GM19240 (cell line): ENCODE measurements around the gene TNIP1.

Experiments
- DNase-seq: peaks from one replicate; pipeline ENCODE4 v3.0.0; 2011; ENCODE audit warnings: low spot score; ENCODE audit not compliant: insufficient read length

The TNIP1 gene

GRCh38 chr5:151041577-151042268 lies 39.1 kb downstream of the TNIP1 start:
- DNase-seq, result no peak

- no peak for DNase-seq
These were observed 40.6 kb downstream of the TNIP1 start for GRCh38 chr5:151040211-151040747.

- no peak for DNase-seq
These were observed 41.2 kb downstream of the TNIP1 start for GRCh38 chr5:151039665-151040064.

GRCh38 chr5:151038801-151039238 lies 42.0 kb downstream of the TNIP1 start:
- no peak for DNase-seq

GRCh38 chr5:151038412-151038745 lies 42.5 kb downstream of the TNIP1 start:
- DNase-seq, result no peak

- DNase-seq, result no peak
These were observed 43.0 kb downstream of the TNIP1 start for GRCh38 chr5:151037561-151038411.

GRCh38 chr5:151036556-151036955 lies 44.3 kb downstream of the TNIP1 start:
- DNase-seq, result no peak

- DNase-seq, result no peak
These were observed 46.1 kb downstream of the TNIP1 start for GRCh38 chr5:151034422-151035379.

GRCh38 chr5:151033217-151033934 lies 47.5 kb downstream of the TNIP1 start:
- no peak for DNase-seq

GRCh38 chr5:151031554-151031953 lies 49.3 kb downstream of the TNIP1 start:
- DNase-seq, result no peak

- no peak for DNase-seq
These were observed 50.5 kb downstream of the TNIP1 start for GRCh38 chr5:151030379-151030778.

- no peak for DNase-seq
These were observed 50.8 kb downstream of the TNIP1 start for GRCh38 chr5:151030056-151030336.

GRCh38 chr5:151029179-151030055 lies 51.4 kb downstream of the TNIP1 start:
- no peak for DNase-seq

GRCh38 chr5:151028717-151029116 lies 52.1 kb downstream of the TNIP1 start:
- no peak for DNase-seq

- DNase-seq, result no peak
These were observed 52.8 kb downstream of the TNIP1 start for GRCh38 chr5:151027961-151028479.

- DNase-seq, result no peak
These were observed 54.2 kb downstream of the TNIP1 start for GRCh38 chr5:151026679-151027078.

- no peak for DNase-seq
These were observed 54.7 kb downstream of the TNIP1 start for GRCh38 chr5:151026088-151026487.

- DNase-seq, result no peak
These were observed 55.6 kb downstream of the TNIP1 start for GRCh38 chr5:151025250-151025606.

- no peak for DNase-seq
These were observed 56.2 kb downstream of the TNIP1 start for GRCh38 chr5:151024440-151025249.
